Kidney capillary endothelial cell (primary cell): ENCODE measurements around the gene CCDC106.

Experiments used
- DNase-seq: peaks from one replicate; pipeline ENCODE4 v3.0.0-alpha.2; 2018; ENCODE audit warnings: low spot score

CCDC106 gene

DNA sequence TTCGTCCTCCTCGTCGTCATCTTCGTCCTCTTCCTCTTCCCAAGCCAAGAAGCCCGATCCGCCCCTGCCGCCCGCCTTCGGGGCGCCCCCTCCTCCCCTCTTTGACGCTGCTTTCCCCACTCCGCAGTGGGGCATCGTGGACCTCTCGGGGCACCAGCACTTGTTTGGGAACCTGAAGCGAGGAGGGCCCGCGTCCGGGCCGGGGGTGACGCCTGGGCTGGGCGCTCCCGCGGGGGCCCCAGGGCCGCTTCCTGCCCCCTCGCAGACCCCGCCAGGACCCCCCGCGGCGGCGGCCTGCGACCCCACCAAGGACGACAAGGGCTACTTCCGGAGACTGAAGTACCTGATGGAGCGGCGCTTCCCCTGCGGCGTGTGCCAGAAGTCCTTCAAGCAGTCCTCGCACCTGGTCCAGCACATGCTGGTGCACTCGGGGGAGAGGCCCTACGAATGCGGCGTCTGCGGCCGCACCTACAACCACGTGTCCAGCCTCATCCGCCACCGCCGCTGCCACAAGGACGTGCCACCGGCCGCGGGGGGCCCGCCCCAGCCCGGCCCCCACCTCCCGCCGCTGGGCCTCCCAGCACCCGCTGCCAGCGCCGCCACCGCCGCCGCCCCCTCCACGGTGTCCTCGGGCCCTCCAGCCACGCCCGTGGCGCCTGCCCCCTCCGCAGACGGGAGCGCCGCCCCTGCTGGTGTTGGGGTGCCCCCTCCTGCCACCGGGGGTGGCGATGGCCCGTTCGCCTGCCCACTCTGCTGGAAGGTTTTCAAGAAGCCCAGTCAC lies 33.9 kb upstream of the CCDC106 start:
- DNase-seq, result no peak

DNA sequence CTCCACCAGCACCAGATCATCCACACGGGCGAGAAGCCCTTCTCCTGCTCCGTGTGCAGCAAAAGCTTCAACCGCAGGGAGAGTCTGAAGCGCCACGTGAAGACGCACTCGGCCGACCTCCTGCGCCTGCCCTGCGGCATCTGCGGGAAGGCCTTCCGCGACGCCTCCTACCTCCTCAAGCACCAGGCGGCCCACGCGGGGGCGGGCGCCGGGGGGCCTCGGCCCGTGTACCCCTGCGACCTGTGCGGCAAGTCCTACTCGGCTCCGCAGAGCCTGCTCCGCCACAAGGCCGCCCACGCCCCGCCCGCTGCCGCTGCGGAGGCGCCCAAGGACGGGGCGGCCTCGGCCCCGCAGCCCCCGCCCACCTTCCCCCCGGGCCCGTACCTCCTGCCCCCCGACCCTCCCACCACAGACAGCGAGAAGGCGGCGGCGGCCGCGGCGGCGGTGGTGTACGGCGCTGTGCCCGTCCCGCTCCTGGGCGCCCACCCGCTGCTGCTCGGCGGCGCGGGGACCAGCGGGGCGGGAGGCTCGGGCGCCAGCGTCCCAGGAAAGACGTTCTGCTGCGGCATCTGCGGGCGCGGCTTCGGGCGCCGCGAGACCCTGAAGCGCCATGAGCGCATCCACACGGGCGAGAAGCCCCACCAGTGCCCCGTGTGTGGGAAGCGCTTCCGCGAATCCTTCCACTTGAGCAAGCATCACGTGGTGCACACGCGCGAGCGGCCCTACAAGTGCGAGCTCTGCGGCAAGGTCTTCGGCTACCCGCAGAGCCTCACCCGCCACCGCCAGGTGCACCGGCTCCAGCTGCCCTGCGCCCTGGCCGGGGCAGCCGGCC lies 33.1 kb upstream of the CCDC106 start:
- no peak for DNase-seq

DNA sequence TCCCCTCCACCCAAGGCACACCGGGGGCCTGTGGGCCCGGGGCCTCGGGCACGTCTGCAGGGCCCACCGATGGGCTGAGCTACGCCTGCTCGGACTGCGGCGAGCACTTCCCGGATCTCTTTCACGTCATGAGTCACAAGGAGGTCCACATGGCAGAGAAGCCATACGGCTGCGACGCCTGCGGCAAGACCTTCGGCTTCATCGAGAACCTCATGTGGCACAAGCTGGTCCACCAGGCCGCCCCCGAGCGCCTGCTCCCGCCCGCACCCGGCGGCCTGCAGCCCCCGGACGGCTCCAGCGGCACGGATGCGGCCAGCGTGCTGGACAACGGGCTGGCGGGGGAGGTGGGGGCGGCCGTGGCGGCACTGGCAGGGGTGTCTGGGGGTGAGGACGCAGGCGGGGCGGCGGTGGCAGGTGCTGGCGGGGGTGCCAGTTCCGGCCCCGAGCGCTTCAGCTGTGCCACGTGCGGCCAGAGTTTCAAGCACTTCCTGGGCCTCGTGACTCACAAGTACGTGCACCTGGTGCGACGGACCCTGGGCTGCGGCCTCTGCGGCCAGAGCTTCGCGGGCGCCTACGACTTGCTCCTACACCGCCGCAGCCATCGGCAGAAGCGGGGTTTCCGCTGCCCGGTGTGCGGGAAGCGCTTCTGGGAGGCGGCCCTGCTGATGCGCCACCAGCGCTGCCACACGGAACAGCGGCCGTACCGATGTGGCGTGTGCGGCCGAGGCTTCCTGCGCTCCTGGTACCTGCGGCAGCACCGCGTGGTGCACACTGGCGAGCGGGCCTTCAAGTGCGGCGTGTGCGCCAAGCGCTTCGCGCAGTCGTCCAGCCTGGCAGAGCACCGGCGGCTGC lies 32.2 kb upstream of the CCDC106 start:
- no peak for DNase-seq

DNA sequence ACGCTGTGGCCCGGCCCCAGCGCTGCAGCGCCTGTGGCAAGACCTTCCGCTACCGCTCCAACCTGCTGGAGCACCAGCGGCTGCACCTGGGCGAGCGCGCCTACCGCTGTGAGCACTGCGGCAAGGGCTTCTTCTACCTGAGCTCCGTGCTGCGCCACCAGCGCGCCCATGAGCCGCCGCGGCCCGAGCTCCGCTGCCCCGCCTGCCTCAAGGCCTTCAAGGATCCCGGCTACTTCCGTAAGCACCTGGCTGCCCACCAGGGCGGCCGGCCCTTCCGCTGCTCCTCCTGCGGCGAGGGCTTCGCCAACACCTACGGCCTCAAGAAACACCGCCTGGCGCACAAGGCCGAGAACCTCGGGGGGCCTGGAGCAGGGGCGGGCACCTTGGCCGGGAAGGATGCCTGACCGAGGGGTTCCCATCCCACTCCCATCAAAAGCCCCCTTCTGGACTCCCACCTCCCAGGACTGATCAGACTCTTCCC lies 31.6 kb upstream of the CCDC106 start:
- DNase-seq, result no peak

DNA sequence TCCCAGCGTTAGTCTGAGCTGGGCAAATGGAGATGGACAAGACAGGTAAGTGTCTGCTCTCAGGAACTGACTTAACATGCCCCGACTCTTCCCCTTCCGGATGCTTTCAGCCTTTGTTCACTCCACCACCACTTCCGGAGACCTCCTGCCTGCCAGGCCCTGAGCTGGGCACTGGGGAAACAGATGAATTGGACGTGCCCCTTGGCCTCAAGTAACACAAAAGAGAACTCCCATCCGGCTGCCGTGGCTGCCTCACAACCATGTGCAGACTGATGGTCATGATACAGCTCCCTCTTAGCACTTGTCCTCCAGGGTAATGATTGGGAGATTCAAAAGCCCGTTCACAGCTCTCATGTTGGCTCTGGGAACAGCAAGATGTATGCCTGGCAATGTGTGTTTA lies 30.6 kb upstream of the CCDC106 start:
- no peak for DNase-seq

DNA sequence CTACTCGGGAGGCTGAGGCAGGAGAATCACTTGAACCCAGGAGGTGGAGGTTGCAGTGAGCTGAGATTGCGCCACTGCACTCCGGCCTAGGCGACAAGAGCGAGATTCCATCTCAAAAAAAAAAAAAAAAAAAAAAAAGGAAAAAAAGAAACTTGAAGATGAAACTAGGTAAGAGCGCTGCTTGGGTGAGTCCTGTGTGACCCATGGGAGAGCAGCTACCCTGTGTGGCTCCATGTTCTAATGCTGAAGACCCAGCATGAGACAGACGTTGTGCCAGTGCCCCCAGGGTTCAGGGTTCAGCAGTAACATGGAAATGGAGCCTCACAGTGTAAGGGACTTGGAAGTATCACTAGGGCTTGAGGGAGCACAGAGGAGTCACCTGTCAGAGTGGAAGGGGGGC lies 29.6 kb upstream of the CCDC106 start:
- no peak for DNase-seq

DNA sequence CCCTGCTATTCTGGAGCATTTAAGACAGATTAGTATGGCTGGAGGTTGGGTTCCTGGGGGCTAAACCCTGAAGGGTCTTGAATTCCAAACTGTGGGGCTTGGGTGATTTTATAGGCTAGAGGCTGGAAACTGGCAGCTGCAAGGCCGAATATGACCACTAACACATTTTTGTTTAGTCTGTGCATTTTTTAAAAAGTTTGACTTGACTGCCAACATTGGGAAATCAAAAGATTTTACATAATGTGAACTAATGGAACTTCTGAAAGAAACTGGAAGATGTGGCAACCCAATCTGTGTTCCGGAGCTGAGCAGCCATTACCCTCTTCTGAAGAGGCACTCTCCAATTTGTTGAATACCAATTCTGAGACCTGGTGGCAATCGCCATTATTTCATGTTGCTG lies 28.7 kb upstream of the CCDC106 start:
- DNase-seq, result no peak

DNA sequence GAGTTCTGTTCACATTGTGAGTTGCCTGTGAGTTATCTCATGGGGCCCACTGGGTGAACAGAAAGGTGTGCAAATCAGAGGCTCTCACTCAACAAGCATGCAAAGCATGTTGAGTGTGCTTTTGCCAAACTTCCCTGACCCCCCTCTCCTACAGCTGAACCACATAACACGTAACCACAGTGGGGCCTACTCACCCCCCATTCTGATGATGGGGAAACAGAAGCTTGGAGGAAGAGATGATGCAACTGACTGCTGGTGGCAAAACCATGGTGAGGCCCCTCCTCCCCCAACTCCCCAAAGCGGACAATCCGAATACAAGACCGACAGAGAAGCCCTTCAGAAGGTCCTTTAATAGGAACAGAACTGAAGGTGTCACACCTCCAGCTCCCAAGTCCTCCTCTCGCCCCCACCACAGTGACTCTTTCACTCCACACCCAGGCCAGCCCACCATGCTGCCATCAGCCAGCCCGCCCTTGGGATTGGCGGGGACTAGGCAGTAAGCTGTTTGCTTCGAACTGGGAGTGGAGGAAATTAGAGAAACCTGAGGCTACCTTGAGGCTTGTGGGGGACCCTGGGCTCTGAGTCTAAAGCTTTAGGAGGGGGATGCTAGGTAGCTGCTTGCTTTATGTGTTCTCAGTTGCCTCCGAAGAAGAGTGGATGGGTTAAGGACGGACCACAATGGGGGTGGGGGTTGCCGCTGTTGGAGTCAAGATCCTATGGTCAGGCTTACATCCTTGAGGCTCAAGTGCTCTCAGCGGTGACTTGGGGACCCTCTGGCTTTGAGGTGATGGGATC lies 27.4 kb upstream of the CCDC106 start:
- no peak for DNase-seq

DNA sequence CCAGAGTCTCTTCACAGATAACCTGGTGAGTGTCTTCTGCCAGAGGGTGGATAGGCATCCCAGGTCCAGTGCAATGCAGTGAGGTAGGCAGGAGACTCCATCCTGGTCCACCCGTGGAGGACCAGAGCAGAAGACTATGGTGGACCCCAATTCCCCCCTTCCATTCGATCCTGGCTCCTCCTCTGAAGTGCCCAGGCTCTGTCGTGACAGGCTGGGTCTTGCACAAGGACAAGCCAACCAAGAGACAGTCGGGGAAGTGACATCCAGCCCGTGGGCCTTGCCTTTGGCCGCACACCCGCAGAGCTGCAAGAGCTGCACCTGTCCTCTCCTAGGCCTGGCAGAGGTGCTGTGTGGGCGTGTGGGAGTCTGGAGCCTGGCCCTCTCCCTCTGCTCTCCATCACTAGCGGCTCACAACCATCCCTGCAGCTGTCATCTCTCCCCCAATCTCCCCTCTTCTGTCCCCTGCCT lies 26.8 kb upstream of the CCDC106 start:
- no peak for DNase-seq

DNA sequence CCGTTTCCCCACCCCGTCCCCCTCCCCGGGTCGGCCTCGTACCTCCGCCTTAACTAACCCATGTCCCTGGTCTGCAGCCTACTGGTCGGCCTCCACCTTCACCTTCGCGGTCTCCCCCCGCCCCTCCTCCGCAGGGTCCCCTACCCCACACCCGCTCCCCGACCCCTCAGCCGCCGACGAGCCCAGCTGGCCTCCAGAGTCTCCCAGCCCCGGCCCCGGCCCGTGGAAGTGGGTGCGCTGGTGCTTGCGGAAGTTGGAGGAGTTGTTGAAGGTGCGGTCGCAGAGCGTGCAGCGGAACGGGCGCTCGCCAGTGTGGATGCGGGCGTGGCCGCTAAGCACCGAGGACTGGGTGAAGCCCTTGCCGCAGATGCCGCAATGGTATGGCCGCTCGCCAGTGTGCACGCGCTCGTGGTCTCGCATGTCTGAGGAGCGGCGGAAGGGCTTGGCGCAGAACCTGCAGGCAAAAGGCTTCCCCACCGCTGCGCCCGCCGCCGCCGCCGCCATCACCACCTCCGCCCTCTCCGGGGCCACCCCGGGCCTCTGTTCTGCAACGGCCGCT lies 26.3 kb upstream of the CCDC106 start:
- DNase-seq, result no peak

DNA sequence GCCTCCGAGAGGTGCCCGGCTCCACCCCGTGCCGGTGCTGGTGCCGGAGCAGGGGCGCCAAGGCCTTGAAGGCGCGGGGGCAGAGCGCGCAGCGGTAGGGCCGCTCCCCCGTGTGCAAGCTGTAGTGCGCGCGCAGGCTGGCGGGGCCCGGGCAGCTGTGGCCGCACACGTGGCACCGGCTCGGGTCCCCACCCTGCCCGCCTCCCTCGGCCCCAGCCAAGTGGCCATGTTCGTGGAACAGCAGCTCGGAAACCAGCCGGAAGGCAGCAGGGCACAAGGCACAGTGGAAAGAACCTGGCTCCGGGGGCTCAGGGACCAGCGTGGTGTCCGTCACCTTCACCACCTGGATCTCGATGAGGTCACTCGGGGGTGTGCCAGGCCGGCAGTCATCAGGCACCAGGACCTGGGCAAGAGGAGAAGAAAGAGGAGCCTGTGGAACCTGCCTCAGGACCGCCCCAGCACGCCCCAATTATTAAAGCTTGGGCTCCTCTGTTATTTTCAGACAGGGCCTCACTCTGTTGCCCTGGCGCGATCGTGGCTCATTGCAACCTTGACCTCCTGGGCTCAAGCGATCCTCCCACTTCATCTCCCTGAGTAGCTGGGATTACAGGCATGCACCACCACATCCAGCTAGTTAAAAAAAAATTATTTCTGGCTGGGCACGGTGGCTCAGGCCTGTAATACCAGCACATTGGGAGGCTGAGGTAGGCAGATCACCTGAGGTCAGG lies 25.6 kb upstream of the CCDC106 start:
- no peak for DNase-seq

DNA sequence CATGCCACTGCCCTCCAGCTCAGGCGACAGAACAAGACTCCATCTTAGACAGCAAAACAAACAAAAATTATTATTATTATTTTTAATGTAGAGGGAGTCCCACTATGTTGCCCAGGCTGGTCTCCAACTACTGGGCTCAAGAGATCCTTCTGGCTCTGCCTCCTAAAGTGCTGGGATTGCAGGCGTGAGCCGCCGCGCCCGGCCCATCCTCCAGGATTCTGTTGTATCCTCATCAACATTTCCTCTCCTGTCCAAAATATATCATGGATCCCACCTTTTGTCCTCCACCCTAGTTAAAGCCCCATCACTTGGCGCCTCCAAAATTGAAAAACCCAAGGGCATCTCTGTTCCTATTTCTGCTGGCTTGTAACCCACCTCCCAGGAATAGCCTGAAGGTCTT lies 24.9 kb upstream of the CCDC106 start:
- DNase-seq, result no peak

DNA sequence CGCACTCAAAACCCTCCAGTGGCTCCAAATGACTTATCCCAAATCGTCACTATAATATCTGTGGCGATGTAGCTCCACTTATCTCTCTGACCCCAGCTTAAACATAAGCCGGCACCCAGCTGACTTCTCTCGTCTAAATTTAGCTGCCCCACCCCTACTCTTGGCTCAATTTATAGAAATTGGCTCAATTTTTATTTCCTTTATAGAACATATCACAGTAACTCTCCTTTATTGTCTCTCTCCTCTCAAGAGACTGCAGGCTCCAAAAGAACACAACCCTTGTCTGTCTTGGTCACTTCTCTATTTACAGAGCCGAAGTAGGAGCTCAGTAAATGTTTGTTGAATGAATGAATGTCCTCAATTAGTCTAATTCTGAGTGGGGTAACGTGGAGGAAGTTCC lies 24.5 kb upstream of the CCDC106 start:
- no peak for DNase-seq

DNA sequence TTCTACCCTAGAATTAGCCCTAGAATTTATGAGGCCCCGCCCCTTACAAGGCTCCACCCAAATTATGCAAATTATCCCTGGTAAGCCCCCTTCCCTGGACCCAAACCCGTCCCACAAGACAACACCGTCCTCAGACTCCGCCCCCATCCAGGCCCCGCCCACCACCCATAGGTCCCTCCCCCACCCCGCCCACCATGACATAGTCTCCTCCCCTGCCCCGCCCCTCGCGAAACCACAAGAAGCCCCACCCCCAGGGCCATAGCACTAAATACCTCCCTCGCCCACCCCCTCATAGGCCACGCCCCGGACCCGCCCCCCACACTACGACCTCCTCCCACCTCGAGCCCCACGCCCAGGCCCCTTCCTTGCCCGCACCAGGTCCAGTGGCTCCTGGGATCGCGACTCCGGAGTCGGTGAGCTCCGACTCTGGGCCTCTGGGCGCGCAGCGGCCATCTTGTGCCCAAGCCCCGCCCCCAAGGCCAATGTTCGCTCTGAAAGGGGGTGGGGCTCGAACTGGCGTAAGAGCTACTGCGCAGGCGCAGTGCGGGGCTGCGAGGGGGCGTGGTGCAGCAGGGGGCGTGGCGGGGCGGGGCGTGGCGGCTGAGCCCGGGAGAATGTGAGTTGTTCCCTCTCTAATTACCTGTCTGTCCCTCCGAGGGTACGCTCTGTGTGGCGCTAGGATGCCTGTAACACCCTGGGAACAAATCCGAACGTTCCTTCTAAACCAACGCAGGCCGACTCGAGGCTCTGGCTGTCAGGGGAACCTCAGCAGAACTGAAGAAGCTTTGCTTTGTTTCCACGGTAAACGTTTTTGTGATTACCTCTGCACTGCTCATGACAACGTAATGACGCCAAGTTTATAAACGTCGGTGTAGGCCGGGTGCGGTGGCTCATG lies 23.7 kb upstream of the CCDC106 start, which contains the start of gene ZNF784:
TSS of gene ZNF784 (minus strand) at position 458 of the 895 bp plus-strand sequence. CDS start at position 453, 5 bp downstream.
- peak; percentile 90 for DNase-seq

DNA sequence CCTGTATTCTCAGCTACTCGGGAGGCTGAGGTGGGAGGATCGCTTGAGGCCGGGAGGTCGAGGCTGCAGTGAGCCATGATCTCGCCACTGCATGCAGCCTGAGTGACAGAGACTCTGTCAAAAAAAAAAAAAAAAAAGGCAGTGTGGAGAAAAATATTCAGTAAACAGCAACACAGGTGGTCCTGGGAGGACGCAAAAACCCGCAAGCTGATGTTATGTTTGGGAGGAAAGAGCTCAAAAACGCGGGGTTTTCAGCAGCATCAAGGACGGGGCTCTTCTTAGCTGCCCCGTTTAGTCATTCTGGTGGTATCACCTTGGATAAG lies 23.0 kb upstream of the CCDC106 start:
- no peak for DNase-seq

DNA sequence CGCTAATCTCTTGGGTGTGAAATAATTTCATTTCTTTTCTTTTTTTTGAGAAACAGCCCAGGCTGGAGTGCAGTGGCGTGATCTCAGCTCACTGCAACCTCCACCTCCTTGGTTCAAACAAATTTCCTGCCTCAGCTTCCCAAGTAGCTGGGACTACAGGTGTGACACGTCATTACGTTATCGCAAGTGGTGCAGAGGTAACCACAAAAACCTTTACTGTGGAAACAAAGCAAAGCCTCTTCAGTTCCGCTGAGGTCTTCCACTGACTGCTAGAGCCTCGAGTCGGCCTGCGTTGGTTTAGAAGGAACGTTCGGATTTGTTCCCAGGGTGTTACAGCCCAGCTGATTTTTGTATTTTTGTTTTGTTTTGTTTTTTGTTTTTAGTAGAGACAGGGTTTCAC lies 21.7 kb upstream of the CCDC106 start:
- no peak for DNase-seq

DNA sequence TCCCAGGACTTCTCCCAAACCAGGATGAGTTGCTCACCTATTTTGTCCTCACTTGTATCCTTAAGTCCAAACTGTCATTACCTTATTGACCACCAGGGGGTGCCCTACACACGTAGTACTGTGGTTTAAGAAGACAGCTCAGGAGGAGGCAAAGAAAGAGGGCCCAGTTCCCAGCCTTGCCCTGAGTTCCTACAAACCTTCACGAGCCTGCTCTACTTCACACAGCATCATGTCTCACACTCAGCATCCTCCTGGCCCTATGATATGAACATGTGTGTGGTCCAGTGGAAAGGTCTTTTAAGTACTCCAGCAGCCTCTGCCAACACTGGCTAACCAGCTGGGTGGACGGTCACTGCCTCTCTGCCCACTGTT lies 15.6 kb upstream of the CCDC106 start:
- no peak for DNase-seq

DNA sequence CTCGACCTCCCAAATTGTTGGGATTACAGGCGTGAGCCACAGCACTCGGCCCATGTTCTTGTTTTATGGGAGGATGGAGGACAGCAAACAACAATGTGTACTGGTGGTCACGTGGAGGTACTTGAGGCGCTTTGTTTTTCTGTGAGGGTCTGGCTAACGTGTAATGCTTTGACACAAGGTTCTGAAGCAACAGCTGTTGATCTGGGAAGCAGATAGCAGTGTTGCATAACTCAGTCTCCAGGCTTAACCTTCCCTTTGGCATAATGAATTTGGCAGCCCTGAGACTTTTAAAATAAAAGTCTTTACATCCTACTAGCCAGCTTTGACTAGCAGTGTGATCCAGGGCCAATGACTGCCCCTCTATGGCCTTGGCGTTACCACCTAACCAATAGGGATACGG lies 14.2 kb upstream of the CCDC106 start:
- DNase-seq, result no peak

DNA sequence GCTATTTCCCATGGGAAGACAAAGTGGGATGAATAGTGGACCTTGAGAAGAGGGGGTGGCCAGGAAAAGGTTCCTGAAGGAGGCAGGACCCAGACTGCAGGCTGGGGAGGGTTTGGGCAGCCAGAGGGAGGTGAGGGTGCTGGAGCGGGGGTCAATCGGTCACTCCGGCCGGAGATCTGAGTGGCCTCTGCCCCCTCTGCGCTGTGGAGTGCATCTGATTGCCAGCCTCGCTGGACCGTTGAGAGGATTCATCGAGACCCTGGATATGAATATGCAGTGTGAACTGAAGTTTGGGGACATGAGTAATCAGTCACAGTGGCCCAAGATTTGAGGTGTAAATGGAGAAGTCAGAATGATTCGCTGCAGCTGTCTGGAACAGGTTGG lies 12.7 kb upstream of the CCDC106 start:
- no peak for DNase-seq
